HG03135 (cell line): ENCODE data around the gene COLEC11.
"Not testable (repeated sequence)": the region's sequence is repeated elsewhere in the genome, so short reads cannot be mapped to it uniquely, and the experiment has no call there.

ENCODE experiments used
- ATAC-seq: cut with Tn5 transposase; IDR thresholded peaks from one replicate; pipeline ENCODE4 v1.9.1; 2021; ENCODE audit warnings: mild to moderate bottlenecking, moderate library complexity; ENCODE audit not compliant: unreplicated experiment

The COLEC11 gene

DNA sequence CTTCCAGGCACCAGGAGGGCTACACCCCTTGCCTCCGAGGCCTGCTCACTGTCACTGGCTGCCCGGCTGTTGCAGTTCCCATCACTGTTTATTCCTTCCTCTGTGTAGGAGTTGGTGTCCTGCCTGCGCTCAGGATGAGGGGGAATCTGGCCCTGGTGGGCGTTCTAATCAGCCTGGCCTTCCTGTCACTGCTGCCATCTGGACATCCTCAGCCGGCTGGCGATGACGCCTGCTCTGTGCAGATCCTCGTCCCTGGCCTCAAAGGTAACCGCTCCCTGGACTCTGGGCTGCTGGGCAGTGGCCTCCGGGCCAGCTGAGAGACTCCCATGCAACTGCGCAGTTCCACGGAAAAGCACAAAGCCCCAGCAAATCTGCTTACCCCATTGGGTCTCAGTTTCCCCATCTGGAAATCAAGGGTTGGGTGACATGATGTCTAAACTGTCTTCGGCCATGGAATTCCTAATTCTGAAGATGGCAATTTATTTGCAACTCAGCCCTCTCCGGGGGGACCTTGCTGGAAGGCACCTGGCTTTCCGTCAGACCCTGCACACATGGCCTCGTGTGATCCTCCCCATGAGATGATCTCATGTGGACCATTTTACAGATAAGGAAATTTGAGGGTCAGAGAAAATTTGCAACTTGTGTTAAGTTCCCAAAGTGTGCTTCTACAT, 9.4 kb downstream of the COLEC11 start:
- ATAC-seq = no peak

- ATAC-seq = no peak
Measured at GRCh38 chr2:3604991-3605961, 10.4 kb downstream of the COLEC11 start.

- no peak for ATAC-seq
Measured at GRCh38 chr2:3606028-3606369, 11.1 kb downstream of the COLEC11 start.

GRCh38 chr2:3606370-3607201, 11.7 kb downstream of the COLEC11 start:
- ATAC-seq = no peak

- no peak for ATAC-seq
Measured at GRCh38 chr2:3608373-3609278, 13.7 kb downstream of the COLEC11 start.

DNA sequence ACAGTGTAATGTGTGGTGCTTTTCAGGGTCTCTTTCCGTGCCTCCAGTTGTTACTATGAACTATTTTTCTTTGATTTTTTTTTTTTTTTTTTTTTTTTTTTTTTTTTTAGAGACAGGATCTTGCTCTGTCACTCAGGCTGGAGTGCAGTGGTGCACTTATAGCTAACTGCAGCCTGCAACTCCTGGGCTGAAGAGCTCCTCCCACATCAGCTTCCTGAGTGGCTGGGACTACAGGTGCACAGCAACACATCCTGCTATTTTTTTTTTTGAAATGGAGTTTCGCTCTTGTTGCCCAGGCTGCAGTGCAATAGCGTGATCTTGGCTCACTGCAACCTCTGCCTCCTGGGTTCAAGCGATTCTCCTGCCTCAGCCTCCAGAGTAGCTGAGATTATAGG, 14.4 kb downstream of the COLEC11 start:
- peak; percentile 54 for ATAC-seq

- no peak for ATAC-seq
Measured at GRCh38 chr2:3610415-3610814, 15.5 kb downstream of the COLEC11 start.

DNA sequence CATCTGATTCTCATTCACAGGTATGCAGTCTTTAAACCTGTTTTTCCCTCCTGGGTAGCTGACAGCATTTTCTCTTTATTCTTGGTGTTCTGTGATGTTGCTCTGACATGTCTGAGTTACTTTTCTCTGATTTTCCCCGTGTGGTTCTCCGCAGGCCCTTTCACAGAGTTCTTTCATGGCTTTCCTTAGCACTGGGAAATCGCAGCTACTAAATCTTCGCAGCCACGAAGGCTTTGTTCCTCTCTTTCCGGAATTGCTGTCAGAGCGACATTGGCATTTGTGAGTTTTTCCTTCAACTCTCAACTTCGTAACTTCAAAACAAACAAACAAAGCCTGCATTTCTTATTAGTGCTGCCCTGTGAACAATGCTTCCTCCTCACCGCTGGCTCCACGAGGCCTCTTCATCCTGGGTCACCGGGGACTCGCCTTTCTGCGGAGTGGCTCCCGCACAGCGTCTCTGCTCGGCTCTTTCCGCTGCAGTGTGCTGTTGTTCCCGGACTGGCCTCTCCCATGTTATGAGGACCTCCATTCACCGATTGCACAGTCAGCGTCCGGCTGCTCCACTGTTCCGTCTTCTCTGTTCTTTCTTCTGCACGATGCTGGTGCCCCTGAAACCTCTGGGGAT, 16.1 kb downstream of the COLEC11 start:
- no peak for ATAC-seq

GRCh38 chr2:3611589-3611988, 16.7 kb downstream of the COLEC11 start:
- no peak for ATAC-seq

DNA sequence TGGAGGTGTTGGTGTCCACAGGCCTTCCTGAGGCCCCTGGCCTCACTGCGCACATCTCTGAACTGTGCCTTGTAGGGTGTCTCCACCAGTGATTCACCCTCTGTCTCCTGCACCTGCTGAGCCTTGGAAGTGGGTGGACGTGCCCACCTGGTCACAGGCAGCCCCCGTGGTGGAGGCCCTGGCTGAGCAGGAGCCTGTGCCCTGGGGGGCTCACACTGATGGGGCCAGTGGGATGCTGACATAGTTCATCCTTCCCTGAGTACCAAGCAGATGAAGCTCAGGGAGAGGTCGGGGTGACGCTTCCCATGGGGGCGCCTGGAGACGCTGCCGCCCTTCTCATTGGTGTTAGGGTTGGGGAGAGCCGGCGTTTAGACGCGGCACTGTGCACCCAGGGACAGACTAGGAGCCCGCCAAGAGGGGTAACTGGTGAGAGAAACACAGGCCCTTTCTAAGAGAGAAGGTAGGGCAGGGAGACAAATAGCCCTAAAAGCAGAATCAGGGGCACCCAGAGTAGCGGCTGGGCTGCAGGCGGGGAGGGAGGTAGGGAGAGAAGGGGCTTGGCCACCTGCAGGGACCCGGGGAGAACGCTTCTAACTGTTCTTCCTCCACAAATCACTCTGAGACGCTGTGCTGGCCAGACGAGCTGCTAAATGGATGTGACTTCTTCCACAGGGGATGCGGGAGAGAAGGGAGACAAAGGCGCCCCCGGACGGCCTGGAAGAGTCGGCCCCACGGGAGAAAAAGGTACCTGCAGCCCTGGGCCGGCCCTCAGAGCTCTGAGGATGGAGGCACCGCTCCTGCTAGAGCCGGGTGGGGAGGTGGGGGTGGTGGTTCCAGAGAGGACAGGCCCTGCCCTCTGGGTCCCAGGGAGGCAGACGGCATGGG, 18.0 kb downstream of the COLEC11 start:
- no peak for ATAC-seq

DNA sequence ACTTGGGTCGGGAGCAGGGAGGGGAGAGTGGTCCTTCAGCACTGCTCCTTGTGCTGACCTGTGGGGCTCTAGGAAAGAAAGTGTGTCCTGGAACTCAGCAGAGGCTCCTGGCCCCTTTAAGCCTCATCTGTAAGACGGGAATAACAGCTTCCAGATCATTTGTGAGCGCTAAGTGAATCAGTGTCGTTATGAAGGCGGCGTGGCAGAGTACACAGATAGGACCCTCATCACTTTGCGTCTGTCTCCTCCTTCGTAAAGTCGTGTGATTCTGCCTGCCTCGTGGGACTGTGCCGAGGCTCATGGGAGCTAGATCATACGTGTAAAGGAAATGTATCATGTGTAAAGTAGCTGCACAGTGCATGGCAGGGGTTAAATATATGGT, 18.6 kb downstream of the COLEC11 start:
- no peak for ATAC-seq

- not testable (repeated sequence) for ATAC-seq
Measured at GRCh38 chr2:3614743-3615142, 19.8 kb downstream of the COLEC11 start.

- ATAC-seq = not testable (repeated sequence)
Measured at GRCh38 chr2:3615541-3616200, 20.8 kb downstream of the COLEC11 start.

DNA sequence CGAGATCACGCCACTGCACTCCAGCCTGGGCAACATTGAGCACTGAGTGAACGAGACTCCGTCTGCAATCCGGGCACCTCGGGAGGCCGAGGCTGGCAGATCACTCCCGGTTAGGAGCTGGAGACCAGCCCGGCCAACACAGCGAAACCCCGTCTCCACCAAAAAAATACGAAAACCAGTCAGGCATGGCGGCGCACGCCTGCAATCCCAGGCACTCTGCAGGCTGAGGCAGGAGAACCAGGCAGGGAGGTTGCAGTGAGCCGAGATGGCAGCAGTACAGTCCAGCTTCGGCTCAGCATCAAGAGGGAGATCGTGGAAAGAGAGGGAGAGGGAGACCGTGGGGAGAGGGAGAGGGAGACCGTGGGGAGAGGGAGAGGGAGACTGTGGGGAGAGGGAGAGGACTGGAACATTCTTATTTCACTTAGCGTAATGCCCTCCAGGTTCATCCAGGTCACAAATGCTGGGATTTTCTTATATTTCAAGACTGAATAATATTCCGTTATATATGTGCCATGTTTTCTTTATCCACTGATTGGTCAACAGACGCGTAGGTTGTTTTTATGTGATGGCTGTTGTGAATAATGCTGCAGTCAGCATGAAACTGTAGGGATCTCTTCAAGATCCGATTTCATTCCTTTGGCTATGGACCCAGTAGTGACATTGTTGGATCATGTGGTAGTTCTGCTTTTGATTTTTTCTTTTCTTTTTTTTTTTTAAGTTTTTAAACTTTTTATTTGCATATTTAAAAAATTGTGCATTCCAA, 21.7 kb downstream of the COLEC11 start:
- not testable (repeated sequence) for ATAC-seq

- ATAC-seq = no peak
Measured at GRCh38 chr2:3617198-3617890, 22.4 kb downstream of the COLEC11 start.

DNA sequence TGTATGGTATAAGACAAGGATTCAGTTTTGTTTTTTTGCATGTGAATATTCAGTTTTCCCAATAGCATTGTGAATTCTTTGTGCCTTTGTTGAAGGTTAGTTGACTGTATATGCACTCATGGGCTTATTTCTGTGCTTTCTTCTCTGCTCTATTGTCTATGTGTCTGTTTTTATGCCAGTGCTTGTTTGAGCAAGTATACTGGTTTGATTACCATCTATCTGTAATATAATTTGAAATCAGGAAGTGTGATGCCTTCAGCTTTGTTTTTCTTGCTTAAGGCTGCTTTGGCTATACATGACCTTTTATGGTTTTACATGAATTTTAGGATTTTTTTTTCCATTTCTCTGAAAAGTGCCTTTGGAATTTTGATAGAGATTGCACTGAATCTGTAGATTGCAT, 23.5 kb downstream of the COLEC11 start:
- ATAC-seq = no peak

DNA sequence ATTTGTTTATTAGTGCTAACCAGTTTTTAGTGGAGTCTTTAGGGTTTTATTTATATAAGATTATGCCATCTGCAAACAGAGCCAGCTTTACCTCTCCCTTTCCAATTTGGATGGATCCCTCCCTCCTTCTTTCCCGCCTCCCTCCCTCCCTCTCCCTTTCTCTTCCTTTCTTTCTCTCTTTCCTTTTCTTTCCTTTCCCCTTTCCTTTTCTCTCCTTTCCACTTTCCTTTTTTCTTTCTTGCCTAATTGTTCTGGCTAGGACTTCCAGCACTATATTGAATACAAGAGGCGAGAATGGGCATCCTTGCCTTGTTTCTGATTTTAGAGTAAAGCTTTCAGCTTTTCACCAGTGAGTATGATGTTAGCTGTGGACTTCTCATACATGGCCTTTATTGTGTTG, 24.1 kb downstream of the COLEC11 start:
- no peak for ATAC-seq
